CD4-positive, alpha-beta T cell treated with Interleukin-10 for 1 hour (primary cell): ENCODE results near the gene MEX3D.
"Not testable (repeated sequence)": the region's sequence is repeated elsewhere in the genome, so short reads cannot be mapped to it uniquely, and the experiment has no call there.

Experiments
- DNase-seq: peaks from one replicate; pipeline ENCODE4 v3.0.0-alpha.2; 2020

Gene MEX3D

DNA sequence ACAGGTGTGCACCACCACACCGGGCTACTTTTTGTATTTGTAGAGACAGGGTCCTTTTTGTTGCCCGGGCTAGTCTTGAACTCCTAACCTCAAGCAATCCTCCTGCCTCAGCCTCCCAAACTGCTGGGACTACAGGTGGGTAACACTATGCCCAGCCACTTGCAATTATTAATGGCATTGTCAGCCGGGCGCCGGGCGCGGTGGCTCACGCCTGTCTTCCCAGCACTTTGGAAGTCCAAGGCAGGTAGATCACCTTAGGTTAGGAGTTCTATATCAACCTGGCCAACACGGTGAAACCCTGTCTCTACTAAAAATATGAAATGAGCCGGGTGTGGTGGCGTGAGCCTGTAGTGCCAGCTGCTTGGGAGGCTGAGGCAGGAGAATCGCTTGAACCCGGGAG lies 2.7 kb upstream of the MEX3D start:
- no peak for DNase-seq

GRCh38 chr19:1569997-1570396 lies 1.9 kb upstream of the MEX3D start:
- no peak for DNase-seq

DNA sequence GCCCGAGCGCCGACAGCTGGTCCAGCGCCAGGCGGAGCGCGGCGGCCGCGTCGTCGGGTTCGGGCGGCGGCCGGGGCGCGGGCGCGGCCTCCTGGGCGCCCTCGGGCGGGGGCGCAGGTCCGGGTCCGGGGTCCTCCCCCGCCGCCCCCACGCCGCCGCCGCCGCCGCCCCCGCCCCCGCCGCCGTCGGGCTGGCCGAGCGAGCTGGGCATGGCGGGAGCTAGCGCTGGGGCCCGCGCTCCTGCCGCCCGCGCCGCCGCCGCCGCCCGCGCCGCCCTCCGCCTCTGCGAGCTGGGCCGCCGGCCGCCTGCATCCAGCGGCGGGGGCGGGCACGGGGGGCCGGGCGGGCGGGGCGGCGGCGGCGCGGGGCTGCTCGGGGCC lies 287 bp downstream of the MEX3D start:
- no peak for DNase-seq

GRCh38 chr19:1567116-1567847 lies 843 bp downstream of the MEX3D start:
- DNase-seq, result no peak

DNA sequence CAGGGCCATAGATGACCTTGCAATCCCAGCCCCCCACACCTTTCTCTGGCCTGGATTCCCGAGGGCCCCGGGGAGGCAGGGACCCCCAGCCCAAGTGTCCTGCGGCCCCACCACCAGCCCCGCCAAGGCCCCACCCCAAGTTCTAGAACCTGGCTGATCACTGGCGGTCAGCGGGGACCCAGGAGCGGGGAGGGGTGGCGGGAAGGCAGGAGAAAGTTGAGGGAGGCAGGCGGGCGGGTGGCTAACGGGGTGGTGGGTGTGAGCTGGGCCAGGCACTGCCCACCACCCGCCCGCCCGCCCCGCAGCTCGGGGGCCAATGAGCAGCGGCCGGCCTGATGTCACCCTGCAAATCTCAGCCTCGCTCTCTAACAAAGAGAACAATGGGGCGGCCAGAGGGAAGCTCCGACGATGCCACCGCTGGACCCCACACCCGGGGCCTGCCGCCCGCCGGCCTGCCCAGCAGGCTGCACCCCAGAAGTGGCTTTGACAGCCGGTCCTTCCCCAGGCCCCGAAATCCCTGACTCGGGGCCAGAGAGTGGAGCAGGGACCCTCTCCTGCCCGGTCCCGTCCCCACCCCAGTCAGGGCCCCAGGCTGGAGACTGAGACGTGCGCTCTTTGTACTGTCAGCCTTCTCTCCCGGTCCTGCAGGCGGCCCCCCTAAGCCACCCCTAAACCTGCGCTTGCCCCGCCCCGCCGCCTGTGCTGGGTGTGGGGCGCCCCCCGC lies 1.6 kb downstream of the MEX3D start:
- no peak for DNase-seq

DNA sequence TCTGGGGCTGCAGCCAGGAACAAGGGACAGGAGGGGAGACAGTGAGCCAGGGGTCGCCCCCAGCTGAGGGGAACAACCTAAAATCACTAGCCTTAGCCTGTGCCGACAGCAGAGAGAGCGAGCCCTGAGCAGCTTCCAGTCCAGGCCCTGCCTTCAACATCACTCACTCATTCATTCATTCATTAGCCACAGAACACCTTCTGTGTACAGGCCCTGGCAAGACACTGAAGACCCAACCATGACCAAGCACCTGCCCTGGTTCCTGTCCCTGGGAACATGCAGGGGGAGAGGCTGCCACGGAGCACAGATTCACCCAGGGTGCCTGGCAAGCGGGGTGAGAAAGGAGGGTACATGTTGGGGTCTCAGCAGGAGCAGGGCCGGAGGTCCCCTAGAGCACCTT lies 4.9 kb downstream of the MEX3D start:
- no peak for DNase-seq

GRCh38 chr19:1561236-1561842 lies 6.8 kb downstream of the MEX3D start:
- no peak for DNase-seq

DNA sequence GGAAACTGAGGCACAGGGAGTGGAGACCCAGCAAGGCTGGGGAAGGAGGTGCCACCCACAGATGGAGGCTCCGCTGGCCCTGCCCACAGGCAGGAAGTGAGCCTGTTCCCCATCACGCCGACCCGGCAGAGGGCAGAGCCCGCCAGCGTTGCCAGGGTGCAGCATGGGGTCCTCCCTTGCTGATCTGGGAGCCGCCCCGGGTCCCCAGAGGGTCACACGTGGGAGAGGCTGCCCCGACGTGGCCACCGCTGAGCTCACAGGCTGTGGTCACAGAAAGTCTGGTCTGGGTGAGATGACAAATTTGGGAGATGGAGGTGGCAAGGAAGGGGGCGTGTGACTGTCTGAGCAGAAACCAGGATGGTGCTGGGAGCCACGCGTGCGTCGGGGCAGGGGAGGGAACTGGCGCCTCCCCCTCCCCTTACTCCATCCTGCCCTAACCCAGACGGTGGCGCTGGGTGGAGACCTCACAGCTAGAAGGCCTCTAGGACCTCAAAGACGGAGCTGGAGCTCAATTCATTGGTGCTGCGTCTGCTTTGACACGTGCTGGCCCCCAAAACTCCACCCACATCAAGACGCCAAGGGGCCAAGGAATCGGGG lies 7.7 kb downstream of the MEX3D start:
- DNase-seq, result no peak

GRCh38 chr19:1558552-1558951 lies 9.6 kb downstream of the MEX3D start:
- DNase-seq, result no peak

GRCh38 chr19:1556390-1557070 lies 11.6 kb downstream of the MEX3D start:
- DNase-seq, result no peak

DNA sequence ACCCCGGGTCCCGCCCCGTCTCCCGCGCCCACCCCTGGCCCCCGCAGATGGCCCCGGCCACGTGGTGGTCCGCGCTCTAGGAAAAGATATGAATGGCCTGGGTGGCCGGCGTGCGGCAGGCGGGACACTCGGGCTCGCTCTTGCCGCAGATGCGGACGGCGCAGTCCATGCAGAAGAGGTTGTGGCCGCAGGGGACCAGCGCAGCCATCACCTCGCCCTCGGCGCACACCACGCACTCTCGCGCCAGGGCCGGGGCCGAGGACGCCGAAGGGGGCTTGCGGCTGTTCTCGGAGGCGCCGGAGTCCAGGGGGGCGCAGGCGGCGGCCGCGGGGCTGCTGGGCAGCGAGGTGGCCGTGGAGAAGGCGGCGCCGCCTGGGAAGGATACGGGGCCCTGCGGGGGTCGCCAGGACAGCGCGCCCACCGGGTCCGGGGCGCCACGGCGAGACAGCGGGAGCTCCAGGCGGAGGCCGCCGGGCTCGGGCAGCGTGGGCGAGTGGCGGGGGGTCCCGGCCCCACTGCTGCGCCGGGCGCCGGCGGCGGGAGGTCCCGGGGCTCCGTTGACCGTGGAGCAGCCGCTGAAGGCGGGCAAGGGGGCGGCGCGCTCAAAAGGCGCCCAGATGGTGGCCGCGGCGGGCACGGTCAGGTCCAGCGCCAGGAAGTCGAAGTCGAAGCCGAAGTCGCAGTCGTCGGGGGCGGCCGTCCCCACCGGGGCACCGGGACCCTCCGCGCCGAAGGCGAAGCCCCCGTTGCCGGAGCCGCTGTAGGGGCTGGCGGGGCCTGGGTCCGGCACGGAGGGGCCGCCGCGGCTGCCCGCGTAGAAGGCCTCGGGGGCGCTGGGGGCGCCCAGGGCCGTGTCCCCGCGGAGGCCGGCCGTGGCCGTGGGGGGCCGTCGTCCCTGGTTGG lies 12.4 kb downstream of the MEX3D start:
- no peak for DNase-seq

- no peak for DNase-seq
These were observed 13.2 kb downstream of the MEX3D start for GRCh38 chr19:1554968-1555367.

GRCh38 chr19:1553415-1553814 lies 14.7 kb downstream of the MEX3D start:
- DNase-seq, result no peak

GRCh38 chr19:1551068-1552040 lies 16.8 kb downstream of the MEX3D start:
- DNase-seq, result no peak

GRCh38 chr19:1549332-1549945 lies 18.7 kb downstream of the MEX3D start:
- no peak for DNase-seq

DNA sequence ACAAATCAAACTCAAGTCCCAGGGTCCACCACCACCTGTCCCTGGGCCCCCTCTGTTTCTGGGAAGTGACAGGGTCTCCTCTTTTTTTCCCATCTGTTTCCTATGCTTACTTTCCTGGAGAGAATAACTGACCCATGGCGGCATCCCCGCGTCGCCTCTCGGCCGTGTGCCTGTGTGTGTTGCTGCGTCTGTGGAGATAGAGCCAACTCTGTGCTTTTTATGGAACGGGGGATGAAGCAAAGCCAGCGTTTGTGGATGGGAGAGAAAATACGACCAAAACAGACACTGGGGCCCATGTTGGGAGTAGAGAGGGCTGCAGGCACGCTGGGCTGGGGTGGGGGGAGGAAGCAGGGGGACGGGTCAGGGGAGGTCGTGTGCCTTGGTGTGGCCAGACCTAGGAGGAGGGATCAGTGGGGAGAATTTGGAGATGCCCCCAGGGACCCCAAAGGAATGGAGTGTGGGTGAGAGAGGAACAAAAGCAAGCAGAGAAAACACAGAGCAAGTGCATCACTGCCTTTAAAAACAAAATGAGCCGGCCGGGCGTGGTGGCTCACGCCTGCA lies 27.7 kb downstream of the MEX3D start:
- no peak for DNase-seq

DNA sequence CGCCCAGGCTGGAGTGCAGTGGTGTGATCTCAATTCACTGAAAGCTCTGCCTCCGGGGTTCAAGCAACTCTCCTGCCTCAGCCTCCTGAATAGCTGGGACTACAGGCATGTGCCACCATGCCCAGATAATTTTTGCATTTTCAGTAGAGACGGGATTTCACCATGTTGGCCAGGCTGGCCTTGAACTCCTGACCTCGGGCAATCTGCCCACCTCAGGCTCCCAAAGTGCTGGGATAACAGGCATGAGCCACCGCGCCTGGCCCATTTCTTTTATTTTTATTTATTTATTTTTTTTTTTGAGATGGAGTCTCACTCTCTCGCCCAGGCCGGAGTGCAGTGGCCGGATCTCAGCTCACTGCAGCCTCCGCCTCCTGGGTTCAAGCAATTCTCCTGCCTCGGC lies 28.4 kb downstream of the MEX3D start:
- DNase-seq, result not testable (repeated sequence)

- no peak for DNase-seq
These were observed 29.1 kb downstream of the MEX3D start for GRCh38 chr19:1538978-1539377.

GRCh38 chr19:1535699-1536098 lies 32.4 kb downstream of the MEX3D start:
- not testable (repeated sequence) for DNase-seq

GRCh38 chr19:1534972-1535371 lies 33.2 kb downstream of the MEX3D start:
- no peak for DNase-seq
